ENCODE results near the gene EFTUD2. TPM values are rescaled to one million over a fixed set of nuclear protein-coding genes. Genes with fewer than 3 reads are reported as not detected.

EFTUD2 gene
- total RNA-seq, 2 experiments from 2014 or later = 207 to 208 TPM

GRCh38 chr17:44922136-44922535 is 22.9 kb upstream of the EFTUD2 start:
- Mint-ChIP-seq H3K4me1 (ENCODE audit: low read depth) (peaks cover 4% of the 10 kb centered on the region), H3K27me3 (peaks cover 12% of the 10 kb centered on the region), H3K27ac (no peak overlapping the region), H3K4me3 (no peak overlapping the region), H3K9me3 (no peaks in the 10 kb centered on the region), H3K36me3 (ENCODE audit: low read depth) (peaks cover 7% of the 10 kb centered on the region)
- intact Hi-C loops (cut with micrococcal nuclease) = loop anchor here (5.0 kb wide), 1 partner anchor 100 kb away; no protein-coding TSS in a partner anchor
- ChIA-PET POLR2A (interaction anchor here (1.6 to 3.8 kb wide), 2 partner anchors 15 to 98 kb away, joined by 6 to 21 read pairs; no protein-coding TSS in a partner anchor), CTCF (interaction anchor here (1.5 to 7.4 kb wide), 4 partner anchors 11 to 174 kb away, joined by 3 to 119 read pairs (median 7); no protein-coding TSS in a partner anchor)
- TF ChIP-seq CTCF (IDR thresholded peaks at IDR 0.05) = no peak
- DNase-seq (no peak), ATAC-seq (no peak)

- H3K4me1 Mint-ChIP-seq (ENCODE audit: low read depth) = peaks cover 4% of the 10 kb centered on the region
- H3K27me3 Mint-ChIP-seq = peaks cover 12% of the 10 kb centered on the region
- POLR2A ChIA-PET = interaction anchor here (1.1 to 3.8 kb wide), 4 partner anchors 16 to 99 kb away, joined by 3 to 21 read pairs (median 4); no protein-coding TSS in a partner anchor
- TF ChIP-seq CTCF (IDR thresholded peaks at IDR 0.05) = no peak
- ATAC-seq (no peak), DNase-seq (no peak)
- H3K9me3 Mint-ChIP-seq = no peaks in the 10 kb centered on the region
- intact Hi-C loops (cut with micrococcal nuclease) = loop anchor here (5.0 kb wide), 1 partner anchor 101 kb away; no protein-coding TSS in a partner anchor
- H3K36me3 Mint-ChIP-seq (ENCODE audit: low read depth) = peaks cover 4% of the 10 kb centered on the region
- no peak overlapping the region for H3K4me3 Mint-ChIP-seq
- H3K27ac Mint-ChIP-seq = no peak overlapping the region
- CTCF ChIA-PET = interaction anchor here (1.0 to 7.4 kb wide), 14 partner anchors 10 to 276 kb away, joined by 3 to 119 read pairs (median 9); partner anchors contain the start of genes ACBD4 and EFTUD2
These were observed 22.1 kb upstream of the EFTUD2 start for GRCh38 chr17:44921122-44921882.

- Mint-ChIP-seq H3K4me3 (no peak overlapping the region), H3K4me1 (ENCODE audit: low read depth) (peaks cover 4% of the 10 kb centered on the region), H3K27ac (no peak overlapping the region), H3K27me3 (peaks cover 12% of the 10 kb centered on the region), H3K36me3 (ENCODE audit: low read depth) (peaks cover under 1% of the 10 kb centered on the region), H3K9me3 (no peaks in the 10 kb centered on the region)
- intact Hi-C loops (cut with micrococcal nuclease) = loop anchor here (5.0 kb wide), 1 partner anchor 102 kb away; no protein-coding TSS in a partner anchor
- ATAC-seq (no peak), DNase-seq (no peak)
- CTCF ChIA-PET = interaction anchor here (0.6 to 7.4 kb wide), 29 partner anchors 9 to 277 kb away, joined by 3 to 119 read pairs (median 4); partner anchors contain the start of genes ACBD4, EFTUD2 and PLCD3
- POLR2A ChIA-PET = interaction anchor here (0.8 to 3.8 kb wide), 7 partner anchors 17 to 228 kb away, joined by 3 to 21 read pairs (median 3); no protein-coding TSS in a partner anchor
- no peak for TF ChIP-seq CTCF (IDR thresholded peaks at IDR 0.05)
These were observed 21.3 kb upstream of the EFTUD2 start for GRCh38 chr17:44920565-44920940.

GRCh38 chr17:44919885-44920564 is 20.8 kb upstream of the EFTUD2 start:
- H3K27ac Mint-ChIP-seq = no peak overlapping the region
- CTCF ChIA-PET = interaction anchor here (0.6 to 7.4 kb wide), 28 partner anchors 9 to 277 kb away, joined by 3 to 119 read pairs (median 4); partner anchors contain the start of genes ACBD4, EFTUD2 and PLCD3
- H3K4me1 Mint-ChIP-seq (ENCODE audit: low read depth) = peaks cover 4% of the 10 kb centered on the region
- TF ChIP-seq CTCF (IDR thresholded peaks at IDR 0.05) = peak; percentile 27
- H3K27me3 Mint-ChIP-seq = peaks cover 12% of the 10 kb centered on the region
- H3K4me3 Mint-ChIP-seq = no peak overlapping the region
- no peaks in the 10 kb centered on the region for H3K36me3 Mint-ChIP-seq (ENCODE audit: low read depth)
- intact Hi-C loops (cut with micrococcal nuclease) = loop anchor here (5.0 kb wide), 1 partner anchor 102 kb away; no protein-coding TSS in a partner anchor
- peak; percentile 95 for ATAC-seq
- DNase-seq = peak; percentile 83
- H3K9me3 Mint-ChIP-seq = no peaks in the 10 kb centered on the region
- POLR2A ChIA-PET = interaction anchor here (0.8 to 3.8 kb wide), 6 partner anchors 20 to 229 kb away, joined by 3 to 21 read pairs (median 3); no protein-coding TSS in a partner anchor
